NCI-H2029 treated with DMSO at 0.1 percent for 48 hours (cell line): ENCODE data around the gene YES1.
"Not testable (repeated sequence)": the region's sequence is repeated elsewhere in the genome, so short reads cannot be mapped to it uniquely, and the experiment has no call there.

Source experiments
- DNase-seq: peaks from one replicate; lab custom pipeline; 2025; lab: John Stamatoyannopoulos, UW

Gene YES1

GRCh38 chr18:820591-821165, 8.6 kb upstream of the YES1 start:
- no peak for DNase-seq

GRCh38 chr18:816869-817268, 4.8 kb upstream of the YES1 start:
- no peak for DNase-seq

- DNase-seq: no peak
Observed at GRCh38 chr18:816088-816653, 4.1 kb upstream of the YES1 start.

- DNase-seq: no peak
Observed at GRCh38 chr18:815353-815752, 3.3 kb upstream of the YES1 start.

- DNase-seq: no peak
Observed at GRCh38 chr18:814300-815084, 2.5 kb upstream of the YES1 start.

- no peak for DNase-seq
Observed at GRCh38 chr18:813172-814071, 1.4 kb upstream of the YES1 start.

- DNase-seq: no peak
Observed at GRCh38 chr18:812376-813171, 532 bp upstream of the YES1 start.

- no peak for DNase-seq
Observed at GRCh38 chr18:811182-811891, 705 bp downstream of the YES1 start.

GRCh38 chr18:809985-810642, 1.9 kb downstream of the YES1 start:
- DNase-seq: no peak

- not testable (repeated sequence) for DNase-seq
Observed at GRCh38 chr18:809228-809627, 2.8 kb downstream of the YES1 start.

GRCh38 chr18:808502-808901, 3.5 kb downstream of the YES1 start:
- DNase-seq: no peak

- no peak for DNase-seq
Observed at GRCh38 chr18:808086-808485, 4.0 kb downstream of the YES1 start.

- DNase-seq: no peak
Observed at GRCh38 chr18:805755-806110, 6.3 kb downstream of the YES1 start.

GRCh38 chr18:805008-805754, 6.9 kb downstream of the YES1 start:
- DNase-seq: no peak

- no peak for DNase-seq
Observed at GRCh38 chr18:801137-801536, 10.9 kb downstream of the YES1 start.

- DNase-seq: no peak
Observed at GRCh38 chr18:799943-800342, 12.1 kb downstream of the YES1 start.

- not testable (repeated sequence) for DNase-seq
Observed at GRCh38 chr18:795383-795782, 16.7 kb downstream of the YES1 start.

- DNase-seq: no peak
Observed at GRCh38 chr18:789397-789796, 22.6 kb downstream of the YES1 start.

- no peak for DNase-seq
Observed at GRCh38 chr18:785242-785641, 26.8 kb downstream of the YES1 start.
